Measurements from ENCODE around the gene RAB3GAP2.
"Not testable (repeated sequence)": the region's sequence is repeated elsewhere in the genome, so short reads cannot be mapped to it uniquely, and the experiment has no call there.

RAB3GAP2 gene

DNA sequence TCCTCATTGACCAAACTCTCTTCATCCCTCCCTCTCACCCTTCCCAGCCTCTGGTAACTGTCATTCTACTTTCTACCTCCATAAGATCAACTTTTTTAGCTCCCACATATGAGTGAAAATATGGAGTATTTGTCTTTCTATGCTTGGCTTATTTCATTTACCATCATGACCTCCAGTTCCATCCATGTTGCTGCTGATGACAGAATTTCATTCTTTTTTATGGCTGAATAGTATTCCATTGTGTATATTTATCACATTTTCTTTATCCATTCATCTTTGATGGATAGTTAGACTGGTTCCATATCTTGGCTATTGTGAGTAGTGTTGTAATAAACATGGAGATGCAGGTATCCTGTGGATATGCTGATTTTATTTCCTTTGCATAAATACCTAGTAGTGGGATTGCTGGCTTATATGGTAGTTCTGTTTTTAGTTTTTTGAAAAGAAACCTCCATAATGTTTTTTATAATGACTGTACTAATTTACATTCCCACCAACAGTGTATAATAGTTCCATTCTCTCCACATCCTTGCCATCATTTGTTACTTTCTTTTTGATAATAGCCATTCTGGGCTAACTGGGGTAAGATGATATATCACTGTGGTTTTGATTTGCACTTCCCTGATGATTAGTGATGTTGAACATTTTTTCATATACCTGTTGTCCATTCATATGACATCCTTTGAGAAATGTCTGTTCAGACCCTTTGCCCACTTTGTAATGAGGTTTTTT lies 142.6 kb downstream of the RAB3GAP2 start:
- no peak for DNase-seq

- no peak for DNase-seq
These were observed 145.2 kb downstream of the RAB3GAP2 start for GRCh38 chr1:220127076-220127475.

- no peak for DNase-seq
These were observed 147.7 kb downstream of the RAB3GAP2 start for GRCh38 chr1:220124542-220124941.

DNA sequence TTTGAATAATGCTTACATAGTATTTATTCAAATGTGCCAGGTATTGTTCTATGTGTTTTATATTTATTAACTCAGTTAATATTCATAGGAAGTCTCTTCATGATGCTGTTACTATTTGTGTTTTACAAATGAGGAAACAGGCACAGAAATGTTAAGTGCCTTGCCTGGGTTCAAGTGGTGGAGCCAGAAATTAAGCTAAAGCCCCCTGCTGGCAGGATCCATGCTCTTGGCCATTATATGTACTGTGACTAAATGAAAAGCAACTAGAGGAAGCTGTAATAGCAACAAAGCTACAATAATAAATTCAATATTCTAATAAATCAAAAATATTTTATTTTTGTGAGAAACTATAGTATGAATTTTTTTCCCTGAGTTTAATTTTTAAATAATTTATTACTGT lies 148.4 kb downstream of the RAB3GAP2 start:
- DNase-seq = no peak

DNA sequence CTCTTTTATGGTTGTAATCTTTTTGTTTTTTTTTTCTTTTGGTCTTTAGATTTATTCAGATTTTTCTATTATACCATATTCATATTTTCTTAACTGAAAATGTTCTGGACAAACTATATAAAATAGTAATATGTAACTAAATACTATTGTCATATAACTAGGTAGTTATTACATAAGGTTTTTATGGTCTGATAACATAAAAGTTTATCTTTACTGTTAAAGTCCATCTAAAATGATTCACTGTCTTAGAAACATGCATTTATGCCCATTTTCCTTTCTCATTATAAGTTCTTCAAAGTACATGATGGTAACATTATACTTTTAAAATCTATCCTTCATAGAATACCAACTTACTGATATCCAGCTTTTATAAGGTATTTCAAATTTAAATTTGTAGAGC lies 149.2 kb downstream of the RAB3GAP2 start:
- no peak for DNase-seq

DNA sequence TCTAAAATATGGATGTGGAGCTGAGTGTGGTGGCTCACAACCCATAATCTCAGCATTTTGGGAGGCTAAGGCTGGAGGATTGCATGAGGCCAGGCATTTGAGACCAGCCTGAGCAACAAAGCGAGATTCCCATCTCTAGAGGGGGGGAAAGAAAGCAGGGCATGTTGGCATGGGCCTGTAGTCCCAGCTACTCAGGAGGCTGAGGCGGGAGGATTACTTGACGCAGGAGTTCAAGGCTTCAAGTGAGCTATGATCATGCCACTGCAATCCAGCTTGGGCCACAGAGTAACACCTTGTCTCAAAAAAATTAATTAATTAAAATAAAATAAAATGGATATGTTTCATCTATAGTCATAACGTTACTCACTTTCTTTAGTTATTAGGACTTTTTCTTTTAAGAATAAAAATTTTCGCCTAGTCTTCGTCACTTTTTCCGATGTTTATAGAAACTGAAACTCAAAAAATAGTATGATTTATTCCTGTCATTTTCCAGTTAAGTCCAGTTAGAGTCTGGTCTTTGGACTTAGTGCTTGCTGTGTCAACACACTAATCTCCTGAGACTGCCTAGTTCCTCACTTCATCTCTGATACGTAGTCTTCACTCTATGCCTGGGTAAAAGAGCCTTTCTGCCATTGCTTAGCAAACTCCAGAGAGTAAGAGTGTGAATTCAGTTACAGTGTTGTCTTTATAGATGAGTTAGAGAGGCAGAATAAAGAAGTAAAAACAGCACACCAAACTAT lies 150.3 kb downstream of the RAB3GAP2 start:
- no peak for DNase-seq

DNA sequence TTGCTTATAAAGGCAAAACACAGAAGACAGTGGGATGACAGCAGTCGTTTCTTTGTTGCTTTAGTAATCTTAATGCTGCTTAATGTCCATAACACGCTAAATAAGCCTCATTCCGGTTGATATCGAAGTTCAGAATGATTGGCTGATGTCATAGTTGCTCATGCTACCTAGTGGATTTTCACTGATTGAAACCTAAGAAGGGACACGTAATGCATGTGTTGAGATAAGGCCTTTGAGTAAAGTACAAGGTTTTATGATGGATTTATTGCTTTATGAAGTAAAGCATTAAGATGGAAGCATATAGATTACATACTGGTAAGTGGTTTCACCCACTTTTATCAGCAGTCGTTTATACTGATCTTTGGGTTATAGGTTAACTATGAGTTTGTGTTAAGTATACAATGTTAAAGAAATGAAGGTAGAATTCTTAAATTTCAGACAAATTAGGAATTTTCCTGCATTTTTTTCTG lies 153.2 kb downstream of the RAB3GAP2 start:
- DNase-seq = no peak

DNA sequence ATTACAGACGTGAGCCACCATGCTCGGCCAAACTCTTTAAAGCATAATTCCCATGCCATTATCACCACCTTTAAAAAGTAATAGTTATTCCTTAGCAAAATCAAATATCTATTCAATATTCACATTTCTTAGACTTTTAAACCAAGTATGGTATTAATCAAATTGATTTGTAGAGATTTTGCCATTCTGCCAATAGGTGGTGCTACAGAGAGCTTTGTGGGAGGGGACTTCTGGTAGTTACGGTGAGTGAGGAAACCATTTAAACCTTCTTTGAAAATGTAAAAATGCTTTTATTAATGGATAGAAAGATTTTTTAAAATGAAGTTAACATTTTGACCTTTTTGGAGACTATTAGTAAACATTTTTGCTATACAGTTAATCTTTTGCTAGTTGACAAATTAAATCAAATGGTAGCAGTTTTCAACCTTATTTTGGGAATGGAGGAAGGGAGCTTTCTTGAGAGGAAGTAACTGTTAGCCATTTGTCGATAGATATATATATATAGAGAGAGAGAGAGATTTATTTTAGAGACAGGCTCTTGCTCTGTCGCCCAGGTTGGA lies 159.0 kb downstream of the RAB3GAP2 start:
- no peak for DNase-seq

GRCh38 chr1:220112600-220112999 lies 159.7 kb downstream of the RAB3GAP2 start:
- not testable (repeated sequence) for DNase-seq

GRCh38 chr1:220110473-220110872 lies 161.8 kb downstream of the RAB3GAP2 start:
- DNase-seq = not testable (repeated sequence)

DNA sequence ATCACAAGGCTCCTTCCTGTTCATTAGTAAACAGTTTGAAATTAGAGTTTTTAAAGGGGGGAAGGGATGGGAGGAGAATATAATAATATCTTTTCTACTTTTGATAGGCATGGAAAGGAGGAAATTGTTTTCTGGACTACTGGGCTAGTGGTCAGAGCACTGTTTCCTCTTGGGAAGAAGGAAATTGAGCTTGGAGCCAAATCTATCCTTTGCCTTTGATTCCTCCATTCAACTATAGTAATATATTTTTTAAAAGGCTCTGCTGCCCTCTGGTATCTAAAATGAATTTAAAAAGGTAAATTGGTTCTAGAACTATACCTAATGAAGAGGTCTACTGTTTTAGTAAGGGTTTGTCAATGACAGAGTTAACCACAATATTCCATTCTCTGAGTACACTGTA lies 172.4 kb downstream of the RAB3GAP2 start:
- DNase-seq = no peak
